ENCODE data around the gene NBPF10.
"Not testable (repeated sequence)": the region's sequence is repeated elsewhere in the genome, so short reads cannot be mapped to it uniquely, and the experiment has no call there.

The NBPF10 gene

GRCh38 chr1:146144465-146144864, at the start of gene NBPF10:
TSS of gene NBPF10 (minus strand) at chr1:146144804. CDS start at chr1:146144769, 35 bp downstream.
- not testable (repeated sequence) for DNase-seq (ENCODE audit: low read depth, low spot score)

DNA sequence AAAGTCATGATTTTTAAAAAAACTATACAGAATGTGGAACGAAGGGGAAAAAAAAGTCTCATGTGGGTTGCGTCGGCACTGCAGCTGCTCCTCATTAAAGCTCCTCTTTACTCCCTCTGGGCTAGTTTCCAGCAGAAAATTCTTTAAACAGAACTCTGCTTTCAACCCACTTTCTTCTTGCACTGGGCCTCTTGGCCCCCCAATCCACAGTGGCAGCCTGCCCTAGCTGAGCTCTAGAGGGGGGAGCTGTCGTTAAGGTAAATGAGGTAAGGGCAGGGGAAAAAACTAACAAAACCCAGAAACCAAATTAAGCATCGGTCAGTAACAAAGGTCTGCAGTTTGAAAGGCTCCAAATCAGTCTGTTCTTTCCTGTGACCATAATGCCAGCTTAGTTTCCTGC, 29.9 kb upstream of the NBPF10 start:
- DNase-seq (ENCODE audit: low read depth, low spot score) = not testable (repeated sequence)

DNA sequence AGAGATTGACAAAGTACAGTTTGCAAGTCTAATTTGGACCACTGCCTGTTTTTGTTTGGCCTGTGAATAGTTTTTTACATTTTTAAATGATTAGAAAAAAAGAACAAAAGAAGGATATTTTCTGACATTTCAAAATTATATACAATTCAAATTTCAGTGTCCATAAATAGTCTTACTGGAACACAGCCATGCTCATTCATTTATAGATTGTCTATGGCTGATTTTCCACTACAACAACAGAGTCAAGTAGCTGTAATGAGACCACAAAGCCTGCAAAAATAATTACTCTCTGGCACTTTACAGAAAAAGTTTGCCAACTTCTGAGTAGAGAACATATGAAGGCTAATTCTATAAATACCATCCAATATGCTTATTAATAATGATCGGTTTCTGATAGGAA, 23.1 kb upstream of the NBPF10 start:
- DNase-seq (ENCODE audit: low read depth, low spot score) = not testable (repeated sequence)

DNA sequence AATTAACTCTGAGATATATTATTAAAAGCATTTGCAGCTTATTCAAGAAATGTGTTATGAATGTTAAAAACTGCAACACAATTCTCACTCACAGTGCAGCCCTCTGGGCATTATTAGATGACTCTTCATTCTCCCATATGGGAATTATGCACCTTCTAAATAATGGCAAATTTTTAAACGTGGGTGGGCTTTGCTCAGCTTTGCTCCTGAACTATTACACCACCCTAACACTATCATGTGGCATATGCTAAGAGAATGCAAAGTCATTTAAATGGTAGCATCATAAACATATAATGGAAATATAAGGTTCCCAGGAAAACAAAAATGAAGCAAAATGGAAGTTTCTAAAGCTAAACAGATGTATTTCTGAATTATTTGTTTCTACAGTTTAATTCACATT, 22.7 kb upstream of the NBPF10 start:
- DNase-seq (ENCODE audit: low read depth, low spot score) = not testable (repeated sequence)

All from iPS DF 19.7 (cell line).